HCT116 (cell line): ENCODE results near the gene MORC1.

Source experiments
- CTCF ChIP-seq, 3 experiments: fragments of 200-600 bp in 1 of 3; sonication (generic) in 1 of 3; IDR thresholded peaks in 2 of 3; conservative IDR thresholded peaks in 1 of 3; 2 replicates each; pipeline ENCODE4 v1.5.1; 2012 to 2017; ENCODE audit warnings: low read depth in 2 of 3, low read length in 2 of 3, antibody characterized with exemption in 1 of 3, borderline replicate concordance in 1 of 3, control low read depth in 1 of 3, mild to moderate bottlenecking in 1 of 3, mixed read lengths in 1 of 3, mixed run types in 1 of 3, moderate library complexity in 1 of 3; ENCODE audit not compliant: insufficient read depth in 1 of 3
- POLR2A ChIP-seq: IDR thresholded peaks from 2 replicates; pipeline ENCODE4 v1.7.0; 2011; ENCODE audit warnings: borderline replicate concordance; ENCODE audit not compliant: insufficient read depth, insufficient read length; ENCODE audit errors: extremely low read depth
- TCF7L2 ChIP-seq: IDR thresholded peaks from 2 replicates; pipeline ENCODE4 v1.7.0; 2011; ENCODE audit warnings: borderline replicate concordance, inconsistent platforms; ENCODE audit not compliant: insufficient read depth, insufficient read length; ENCODE audit errors: extremely low read depth

DNA sequence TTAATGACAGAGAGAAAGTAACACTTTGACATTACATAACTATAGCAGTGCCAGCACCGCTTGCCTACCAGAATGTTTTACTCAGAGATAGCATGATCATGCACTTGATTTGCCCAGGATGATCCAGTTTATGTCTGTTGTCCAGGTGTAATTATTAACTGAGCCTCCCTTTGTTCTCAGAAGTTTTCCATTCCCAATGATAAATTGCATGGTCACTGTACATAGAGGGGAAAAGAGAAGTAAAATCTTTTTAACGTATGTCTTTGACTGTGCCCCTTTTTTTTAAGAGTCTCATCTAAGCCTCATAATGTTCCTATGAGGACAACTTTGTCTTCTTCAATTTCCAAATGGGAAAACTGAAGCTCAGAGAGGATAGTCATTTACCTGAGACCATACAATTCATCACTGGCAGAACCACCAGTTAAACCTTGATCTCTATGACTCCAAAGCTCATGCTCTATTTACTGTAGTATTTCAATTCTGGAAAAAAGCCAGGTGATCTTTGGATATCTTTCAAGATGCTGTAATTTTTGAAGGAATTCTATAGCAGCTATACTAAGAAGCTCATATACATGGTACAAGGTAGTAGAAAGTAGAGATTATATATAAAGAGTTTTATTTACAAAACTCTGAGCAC lies 43.7 kb upstream of the MORC1 start:
- no peak for TF ChIP-seq POLR2A
- no peak for TF ChIP-seq TCF7L2
- TF ChIP-seq CTCF (IDR thresholded peaks at IDR 0.05 in 2 of 3, conservative IDR thresholded peaks at IDR 0.05 in 1 of 3; ENCODE audit: borderline replicate concordance in 1 of 3, insufficient read depth in 1 of 3, low read depth in 2 of 3, low read length in 2 of 3), result no peak
